ENCODE results near the gene DSCAM. TPM values are rescaled to one million over a fixed set of nuclear protein-coding genes. Genes with fewer than 3 reads are reported as not detected.

Gene DSCAM
- polyA plus RNA-seq, 1 experiment = not detected

- TF ChIP-seq CTCF (IDR thresholded peaks at IDR 0.05; ENCODE audit: low read depth, low read length) = no peak
- no peak for DNase-seq (ENCODE audit: low read depth, low spot score)
These were observed 207.3 kb downstream of the DSCAM start for GRCh38 chr21:40639616-40640194.

DNA sequence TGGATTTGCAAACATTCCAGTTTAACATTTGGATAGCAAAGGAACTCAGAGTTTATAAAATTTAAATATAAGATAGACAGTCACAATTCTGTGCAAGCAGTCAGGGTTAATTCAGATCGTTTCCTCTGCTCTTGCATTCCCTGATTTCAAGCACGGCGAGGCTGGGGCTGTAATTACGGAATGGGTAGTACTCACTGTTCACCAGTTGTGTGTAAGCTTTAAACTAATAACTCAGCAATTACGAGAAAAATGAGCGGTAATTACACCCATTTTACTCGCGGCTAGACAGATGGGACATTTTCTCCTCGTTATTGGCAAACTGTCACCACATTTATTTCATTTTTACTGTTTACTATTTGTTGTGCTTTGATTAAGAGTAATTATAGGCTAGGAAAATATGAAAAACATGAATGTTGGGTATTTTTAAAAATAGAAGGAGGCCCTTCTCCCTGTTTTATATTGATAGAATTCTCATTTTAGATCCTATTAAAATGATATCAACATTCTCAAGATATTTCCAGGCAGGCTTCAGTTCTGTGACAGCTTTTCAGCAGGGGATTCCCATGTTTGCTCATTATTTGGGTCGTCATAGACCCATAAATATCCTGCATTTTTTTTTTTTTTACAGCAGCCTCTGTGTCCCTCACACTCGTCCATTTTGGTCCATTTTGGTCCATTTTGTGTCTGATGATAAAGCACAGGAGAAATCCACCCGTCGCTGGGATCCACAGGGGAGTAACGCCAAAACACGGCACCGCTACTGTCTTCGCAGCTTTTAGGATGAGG lies 208.3 kb downstream of the DSCAM start:
- TF ChIP-seq CTCF (IDR thresholded peaks at IDR 0.05; ENCODE audit: low read depth, low read length) = no peak
- Histone ChIP-seq H3K27me3 (ENCODE audit: control insufficient read depth, insufficient read depth, low read length) (no peaks in the 10 kb centered on the region), H3K9me3 (ENCODE audit: control insufficient read depth, insufficient read depth, low read length) (peaks cover 38% of the 10 kb centered on the region), H3K27ac (ENCODE audit: low read depth, low read length) (no peak overlapping the region), H3K4me3 (ENCODE audit: low read depth, low read length) (no peak overlapping the region)
- CTCF ChIA-PET = no interaction called here
- DNase-seq (ENCODE audit: low read depth, low spot score) = no peak
- POLR2A ChIA-PET = no interaction called here

More at GRCh38 chr21:40639616-40640194, 207.3 kb downstream of the DSCAM start:
- ChIA-PET CTCF (no interaction called here), POLR2A (no interaction called here)
- peaks cover 41% of the 10 kb centered on the region for H3K9me3 ChIP-seq (ENCODE audit: control insufficient read depth, insufficient read depth, low read length)
- H3K27me3 ChIP-seq (ENCODE audit: control insufficient read depth, insufficient read depth, low read length) = no peaks in the 10 kb centered on the region
- H3K4me3 ChIP-seq (ENCODE audit: low read depth, low read length) = no peak overlapping the region
- H3K27ac ChIP-seq (ENCODE audit: low read depth, low read length) = no peak overlapping the region

- ChIA-PET CTCF (no interaction called here), POLR2A (no interaction called here)
- peaks cover 26% of the 10 kb centered on the region for H3K9me3 ChIP-seq (ENCODE audit: control insufficient read depth, insufficient read depth, low read length)
- DNase-seq (ENCODE audit: low read depth, low spot score) = no peak
- H3K27ac ChIP-seq (ENCODE audit: low read depth, low read length) = no peak overlapping the region
- H3K4me3 ChIP-seq (ENCODE audit: low read depth, low read length) = no peak overlapping the region
- TF ChIP-seq CTCF (IDR thresholded peaks at IDR 0.05; ENCODE audit: low read depth, low read length) = no peak
- no peaks in the 10 kb centered on the region for H3K27me3 ChIP-seq (ENCODE audit: control insufficient read depth, insufficient read depth, low read length)
These were observed 210.9 kb downstream of the DSCAM start for GRCh38 chr21:40636026-40636425.

DNA sequence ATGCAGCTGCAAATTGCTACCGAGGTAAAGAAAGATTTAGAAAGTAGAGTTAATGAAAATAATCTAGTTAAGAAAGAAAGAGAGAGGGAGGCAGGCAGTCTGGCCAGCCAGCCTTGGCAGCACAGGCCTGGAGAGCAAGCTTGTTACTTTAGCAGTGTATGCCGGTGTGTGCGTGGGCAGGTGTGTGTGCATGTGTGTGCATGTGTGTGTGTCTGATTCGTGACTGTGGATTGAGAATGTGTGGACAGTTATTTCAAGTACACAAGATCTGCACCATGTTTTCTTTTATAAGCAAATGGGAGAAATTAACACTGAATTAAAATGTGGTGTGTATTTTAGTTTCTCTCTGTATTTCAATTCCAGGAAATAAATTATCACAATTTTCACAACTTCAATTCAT lies 211.6 kb downstream of the DSCAM start:
- DNase-seq (ENCODE audit: low read depth, low spot score) = no peak
- H3K27me3 ChIP-seq (ENCODE audit: control insufficient read depth, insufficient read depth, low read length) = no peaks in the 10 kb centered on the region
- peaks cover 25% of the 10 kb centered on the region for H3K9me3 ChIP-seq (ENCODE audit: control insufficient read depth, insufficient read depth, low read length)
- H3K4me3 ChIP-seq (ENCODE audit: low read depth, low read length) = no peak overlapping the region
- H3K27ac ChIP-seq (ENCODE audit: low read depth, low read length) = no peak overlapping the region
- ChIA-PET CTCF (no interaction called here), POLR2A (no interaction called here)
- TF ChIP-seq CTCF (IDR thresholded peaks at IDR 0.05; ENCODE audit: low read depth, low read length) = no peak

GRCh38 chr21:40634141-40634540 lies 212.8 kb downstream of the DSCAM start:
- Histone ChIP-seq H3K9me3 (ENCODE audit: control insufficient read depth, insufficient read depth, low read length) (peaks cover 20% of the 10 kb centered on the region), H3K27me3 (ENCODE audit: control insufficient read depth, insufficient read depth, low read length) (no peaks in the 10 kb centered on the region), H3K27ac (ENCODE audit: low read depth, low read length) (no peak overlapping the region), H3K4me3 (ENCODE audit: low read depth, low read length) (no peak overlapping the region)
- ChIA-PET POLR2A (no interaction called here), CTCF (no interaction called here)
- no peak for TF ChIP-seq CTCF (IDR thresholded peaks at IDR 0.05; ENCODE audit: low read depth, low read length)
- DNase-seq (ENCODE audit: low read depth, low spot score) = no peak
